ENCODE measurements around the gene HIPK3.

Gene HIPK3

DNA sequence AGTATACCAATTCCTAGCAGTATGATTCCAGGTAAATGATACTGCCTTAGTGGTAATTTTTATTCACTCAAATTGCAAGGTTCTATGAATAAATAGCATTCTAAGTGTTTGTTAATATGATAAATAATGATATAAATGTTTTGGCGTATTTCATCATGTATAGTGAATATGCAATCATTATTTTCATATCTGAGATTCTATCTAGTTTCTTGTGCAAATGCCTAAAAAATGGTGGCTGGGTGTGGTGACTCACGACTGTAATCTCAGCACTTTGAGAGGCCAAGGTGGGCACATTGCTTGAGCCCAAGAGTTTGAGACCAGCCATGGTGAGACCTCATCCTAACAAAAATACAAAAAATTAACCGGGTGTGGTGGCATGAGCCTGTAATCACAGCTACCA is 13.9 kb downstream of the HIPK3 start:
- H3K9ac ChIP-seq, result no peak overlapping the region
- H3K36me3 ChIP-seq, result peaks cover 7% of the 10 kb centered on the region; the same call in 1 of the 2 replicates
- H3K27me3 ChIP-seq, result no peaks in the 10 kb centered on the region
- H3K9me3 ChIP-seq, result peaks cover 4% of the 10 kb centered on the region; the same call in 1 of the 2 replicates
- H3K4me2 ChIP-seq, result no peak overlapping the region
- H4K20me1 ChIP-seq, result peaks cover 94% of the 10 kb centered on the region
- no peak for TF ChIP-seq Cebpa-rat (IDR thresholded peaks at IDR 0.05)
- no peak overlapping the region for H3K27ac ChIP-seq
- peaks cover 13% of the 10 kb centered on the region for H3K4me1 ChIP-seq
- H3K4me3 ChIP-seq, result no peak overlapping the region

DNA sequence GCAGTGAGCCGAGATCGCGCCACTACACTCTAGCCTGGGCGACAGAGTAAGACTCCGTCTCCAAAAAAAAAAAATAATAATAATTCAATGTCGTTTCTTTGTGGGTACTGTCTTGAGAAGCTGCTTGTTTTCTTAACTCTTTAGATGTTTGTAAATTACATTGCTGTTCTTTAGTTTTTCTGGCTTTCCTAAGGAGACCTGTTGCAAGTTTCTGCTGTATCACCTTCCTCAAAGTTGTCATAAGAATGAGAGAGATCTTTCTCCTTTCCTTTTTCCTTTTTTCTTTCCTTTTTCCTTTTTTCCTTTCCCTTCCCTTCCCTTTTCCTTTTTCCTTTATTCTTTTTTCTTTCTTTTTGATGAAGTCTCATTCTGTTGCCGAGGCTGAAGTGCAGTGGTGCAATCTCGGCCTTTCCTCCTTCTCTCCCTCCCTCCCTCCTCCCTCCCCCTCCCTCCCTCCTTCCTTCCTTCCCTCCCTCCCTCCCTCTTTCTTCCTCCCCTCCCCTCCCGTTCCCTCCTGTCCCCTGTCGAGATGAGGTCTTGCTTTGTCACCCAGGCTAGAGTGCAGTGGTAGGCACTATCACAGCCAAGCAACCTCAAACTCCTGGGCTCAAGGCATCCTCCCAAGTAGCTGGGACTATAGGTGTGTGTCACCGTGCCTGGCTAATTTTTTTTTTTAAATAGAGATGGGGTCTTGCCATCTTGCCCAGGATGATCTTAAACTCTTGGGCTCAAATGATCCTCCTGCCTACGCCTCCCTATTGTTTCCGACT is 15.3 kb downstream of the HIPK3 start:
- H3K9me3 ChIP-seq, result peaks cover 4% of the 10 kb centered on the region; the same call in 1 of the 2 replicates
- no peak overlapping the region for H3K27ac ChIP-seq
- H3K36me3 ChIP-seq, result peaks cover 14% of the 10 kb centered on the region; the same call in 1 of the 2 replicates
- no peak overlapping the region for H3K4me2 ChIP-seq
- H3K4me1 ChIP-seq, result no peaks in the 10 kb centered on the region; the same call in 1 of the 2 replicates
- no peak overlapping the region for H3K4me3 ChIP-seq
- peaks cover 94% of the 10 kb centered on the region for H4K20me1 ChIP-seq
- no peak overlapping the region for H3K9ac ChIP-seq
- H3K27me3 ChIP-seq, result no peaks in the 10 kb centered on the region
- TF ChIP-seq Cebpa-rat (IDR thresholded peaks at IDR 0.05), result no peak

DNA sequence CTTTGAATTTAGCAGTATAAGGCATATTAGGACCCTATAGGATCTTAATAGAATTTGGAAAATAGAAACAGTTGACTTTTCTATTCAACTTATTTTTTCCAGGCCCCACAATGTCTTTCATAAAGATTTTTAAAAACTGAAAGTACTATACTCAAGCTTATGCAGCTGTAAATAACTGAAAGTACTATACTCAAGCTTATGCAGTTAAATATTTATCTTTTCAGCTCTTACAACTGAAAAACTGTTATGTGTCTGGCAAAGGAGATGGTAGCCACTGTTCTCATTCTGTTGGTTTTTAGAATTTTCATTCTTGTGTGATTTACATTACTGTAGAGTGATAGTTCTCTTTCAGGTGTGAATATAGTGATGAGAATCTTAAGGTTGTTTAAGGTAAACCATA is 16.5 kb downstream of the HIPK3 start:
- H3K9ac ChIP-seq, result no peak overlapping the region
- no peaks in the 10 kb centered on the region; the same call in 1 of the 2 replicates for H3K4me1 ChIP-seq
- H3K36me3 ChIP-seq, result peaks cover 14% of the 10 kb centered on the region; the same call in 1 of the 2 replicates
- no peak overlapping the region for H3K27ac ChIP-seq
- no peak overlapping the region for H3K4me3 ChIP-seq
- H3K4me2 ChIP-seq, result no peak overlapping the region
- peaks cover 4% of the 10 kb centered on the region; the same call in 1 of the 2 replicates for H3K9me3 ChIP-seq
- TF ChIP-seq Cebpa-rat (IDR thresholded peaks at IDR 0.05), result no peak
- H3K27me3 ChIP-seq, result no peaks in the 10 kb centered on the region
- H4K20me1 ChIP-seq, result peaks cover 87% of the 10 kb centered on the region

DNA sequence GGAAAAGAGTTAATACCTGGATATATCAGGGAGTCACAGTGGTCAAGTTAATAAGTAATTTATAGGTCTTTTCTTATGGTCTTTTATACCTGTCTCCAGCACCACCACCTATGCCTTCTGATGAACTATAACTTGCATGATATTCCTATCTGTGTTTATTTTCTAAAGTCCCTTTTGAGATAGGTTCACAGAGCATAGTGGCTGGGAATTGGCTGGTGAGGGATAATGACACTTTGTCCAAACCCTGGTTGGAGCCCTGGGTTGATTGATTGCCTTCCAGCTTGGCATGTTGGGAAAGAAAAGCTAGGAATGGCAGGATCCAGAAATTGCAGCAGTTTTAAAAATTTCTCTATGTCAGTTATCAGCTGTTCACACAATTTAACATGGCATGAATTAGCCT is 23.2 kb downstream of the HIPK3 start:
- no peak overlapping the region for H3K4me3 ChIP-seq
- H3K9ac ChIP-seq, result no peak overlapping the region
- H3K27ac ChIP-seq, result no peak overlapping the region
- H3K36me3 ChIP-seq, result peaks cover 19% of the 10 kb centered on the region
- H3K27me3 ChIP-seq, result no peaks in the 10 kb centered on the region
- H4K20me1 ChIP-seq, result peaks cover 92% of the 10 kb centered on the region
- peaks cover 3% of the 10 kb centered on the region; the same call in 1 of the 2 replicates for H3K9me3 ChIP-seq
- no peak for TF ChIP-seq Cebpa-rat (IDR thresholded peaks at IDR 0.05)
- no peaks in the 10 kb centered on the region; the same call in 1 of the 2 replicates for H3K4me1 ChIP-seq
- no peak overlapping the region for H3K4me2 ChIP-seq

DNA sequence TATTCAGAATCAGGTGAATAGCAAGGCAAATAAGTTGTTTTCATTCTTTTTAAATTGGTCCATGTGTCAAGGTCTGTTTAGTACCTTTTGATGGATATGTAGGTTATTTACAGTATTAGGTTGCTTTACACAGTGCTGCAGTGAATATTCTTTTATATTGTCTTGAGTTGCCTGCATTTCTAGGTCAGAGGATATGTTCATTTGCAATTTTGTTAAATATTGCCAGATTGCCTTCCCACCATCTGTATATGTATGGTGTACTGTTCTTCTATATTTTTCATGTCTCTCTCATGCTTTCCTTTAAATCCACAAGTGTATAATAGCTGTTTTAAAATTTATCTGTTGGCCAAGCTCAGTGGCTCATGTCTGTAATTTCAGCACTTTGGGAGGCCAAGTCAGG is 24.6 kb downstream of the HIPK3 start:
- peaks cover 92% of the 10 kb centered on the region for H4K20me1 ChIP-seq
- H3K4me1 ChIP-seq, result no peaks in the 10 kb centered on the region; the same call in 1 of the 2 replicates
- H3K27me3 ChIP-seq, result no peaks in the 10 kb centered on the region
- no peak overlapping the region for H3K4me2 ChIP-seq
- no peak overlapping the region for H3K27ac ChIP-seq
- no peak overlapping the region for H3K9ac ChIP-seq
- H3K36me3 ChIP-seq, result peaks cover 21% of the 10 kb centered on the region
- H3K9me3 ChIP-seq, result peaks cover 8% of the 10 kb centered on the region
- H3K4me3 ChIP-seq, result no peak overlapping the region
- no peak for TF ChIP-seq Cebpa-rat (IDR thresholded peaks at IDR 0.05)

DNA sequence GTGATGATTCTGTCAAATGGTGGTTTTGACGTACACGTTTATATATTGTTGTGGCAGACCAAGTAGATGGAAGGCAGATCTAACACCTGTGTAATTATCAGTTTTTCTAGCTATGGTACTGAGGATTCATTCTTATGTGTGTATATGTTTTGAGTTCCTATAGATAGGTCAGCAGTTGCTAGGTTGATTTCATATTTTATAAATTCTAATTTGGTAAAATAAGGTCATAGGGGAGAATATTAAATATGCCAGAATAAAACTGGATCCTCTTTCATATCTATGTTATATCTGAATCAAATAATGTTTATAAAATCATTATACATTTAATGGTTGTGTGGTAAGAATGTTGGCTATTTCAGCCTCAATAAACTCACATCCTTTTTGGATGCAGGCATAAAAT is 27.6 kb downstream of the HIPK3 start:
- Histone ChIP-seq H3K27ac (no peak overlapping the region), H3K36me3 (peaks cover 39% of the 10 kb centered on the region), H3K4me3 (no peak overlapping the region), H3K27me3 (no peaks in the 10 kb centered on the region), H3K9ac (no peak overlapping the region), H3K4me1 (no peaks in the 10 kb centered on the region), H3K4me2 (no peak overlapping the region), H4K20me1 (peaks cover 84% of the 10 kb centered on the region), H3K9me3 (peaks cover 11% of the 10 kb centered on the region)
- TF ChIP-seq Cebpa-rat (IDR thresholded peaks at IDR 0.05), result no peak

DNA sequence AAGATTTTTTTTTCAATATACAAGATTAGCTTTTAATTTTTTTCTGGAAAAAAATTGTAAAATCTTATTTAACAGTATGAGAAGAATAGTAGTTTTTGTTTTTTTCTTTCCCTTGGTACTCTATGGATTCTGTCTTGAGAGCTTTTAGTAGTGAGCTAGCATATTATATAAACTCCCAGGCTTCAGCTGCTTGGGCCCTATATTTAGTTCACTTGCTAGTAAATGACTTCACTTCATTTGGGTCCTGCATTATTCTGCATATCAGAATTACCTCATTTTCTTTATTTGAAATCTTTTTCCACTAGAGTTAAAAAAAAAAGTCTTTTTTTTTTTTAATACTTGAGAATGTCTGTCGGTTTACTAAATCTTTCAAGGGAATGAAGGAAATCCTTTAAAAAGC is 33.1 kb downstream of the HIPK3 start:
- no peak overlapping the region for H3K9ac ChIP-seq
- H4K20me1 ChIP-seq, result peaks cover 49% of the 10 kb centered on the region
- TF ChIP-seq Cebpa-rat (IDR thresholded peaks at IDR 0.05), result no peak
- H3K4me1 ChIP-seq, result no peaks in the 10 kb centered on the region
- H3K9me3 ChIP-seq, result peaks cover 22% of the 10 kb centered on the region
- no peak overlapping the region for H3K27ac ChIP-seq
- no peak overlapping the region for H3K4me3 ChIP-seq
- H3K36me3 ChIP-seq, result peaks cover 52% of the 10 kb centered on the region
- no peak overlapping the region for H3K4me2 ChIP-seq
- no peaks in the 10 kb centered on the region for H3K27me3 ChIP-seq

DNA sequence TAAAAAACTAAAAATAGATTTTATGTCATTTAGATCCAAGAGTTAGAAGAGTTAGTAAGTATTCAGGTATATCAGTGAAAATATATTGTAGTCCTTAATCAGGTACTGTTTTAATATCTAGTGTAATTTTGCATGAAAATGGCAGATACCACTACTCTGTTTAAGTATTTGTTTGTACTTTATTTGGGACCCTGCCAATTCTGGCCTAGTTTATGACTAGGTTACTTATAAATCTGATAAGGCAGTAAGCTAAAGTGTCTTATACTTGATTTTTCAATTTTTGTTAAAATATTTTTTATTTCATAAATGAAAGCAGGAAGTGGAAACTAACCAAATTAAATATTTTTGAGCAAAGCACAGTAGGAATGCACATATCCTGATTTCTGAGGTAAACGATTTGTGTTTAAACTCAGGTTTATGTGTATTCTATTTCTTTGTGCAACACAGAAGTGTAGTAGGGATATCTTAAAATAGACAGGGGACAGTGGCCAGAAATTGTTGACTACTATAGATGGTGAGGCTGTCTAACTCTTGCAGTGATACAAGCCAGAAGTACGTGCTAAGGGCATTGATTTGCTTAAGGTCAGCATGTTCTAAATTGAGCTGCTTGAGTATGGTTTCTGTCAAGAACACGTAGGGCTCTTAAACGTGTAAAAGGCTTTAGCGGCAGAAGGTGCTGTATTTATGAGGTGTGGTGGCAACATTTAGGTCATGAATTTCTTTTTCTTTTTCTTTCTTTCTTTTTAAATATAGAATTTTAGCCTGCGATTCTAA is 34.0 kb downstream of the HIPK3 start:
- TF ChIP-seq Cebpa-rat (IDR thresholded peaks at IDR 0.05), result no peak
- Histone ChIP-seq H3K9ac (no peak overlapping the region), H3K27ac (no peak overlapping the region), H3K4me1 (no peaks in the 10 kb centered on the region), H3K27me3 (no peaks in the 10 kb centered on the region), H4K20me1 (peaks cover 49% of the 10 kb centered on the region), H3K36me3 (peaks cover 60% of the 10 kb centered on the region), H3K4me2 (no peak overlapping the region), H3K9me3 (peaks cover 30% of the 10 kb centered on the region), H3K4me3 (no peak overlapping the region)

DNA sequence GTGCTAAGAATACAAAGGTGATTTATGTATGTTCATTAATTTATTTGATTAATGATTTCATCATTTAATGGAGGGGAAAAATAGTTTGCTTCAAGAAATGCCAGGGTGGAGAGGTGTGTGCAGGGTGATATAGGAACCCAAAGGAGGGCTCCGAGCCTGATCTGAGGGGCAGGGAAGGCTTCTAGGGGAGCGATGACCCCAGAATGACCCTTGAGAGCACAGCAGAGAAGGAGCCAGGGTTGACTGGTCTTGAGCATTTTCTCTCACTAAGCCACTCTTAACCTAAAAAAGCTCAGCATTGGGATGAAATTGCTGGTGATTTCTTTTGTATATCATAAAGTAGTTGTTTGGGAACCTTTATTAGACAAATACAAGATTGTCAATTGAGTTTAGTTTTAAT is 35.1 kb downstream of the HIPK3 start:
- H3K27me3 ChIP-seq, result no peaks in the 10 kb centered on the region
- H3K9me3 ChIP-seq, result peaks cover 34% of the 10 kb centered on the region
- peaks cover 42% of the 10 kb centered on the region for H4K20me1 ChIP-seq
- no peak overlapping the region for H3K9ac ChIP-seq
- no peak overlapping the region for H3K4me3 ChIP-seq
- no peaks in the 10 kb centered on the region for H3K4me1 ChIP-seq
- H3K4me2 ChIP-seq, result no peak overlapping the region
- no peak for TF ChIP-seq Cebpa-rat (IDR thresholded peaks at IDR 0.05)
- no peak overlapping the region for H3K27ac ChIP-seq
- H3K36me3 ChIP-seq, result peaks cover 59% of the 10 kb centered on the region

DNA sequence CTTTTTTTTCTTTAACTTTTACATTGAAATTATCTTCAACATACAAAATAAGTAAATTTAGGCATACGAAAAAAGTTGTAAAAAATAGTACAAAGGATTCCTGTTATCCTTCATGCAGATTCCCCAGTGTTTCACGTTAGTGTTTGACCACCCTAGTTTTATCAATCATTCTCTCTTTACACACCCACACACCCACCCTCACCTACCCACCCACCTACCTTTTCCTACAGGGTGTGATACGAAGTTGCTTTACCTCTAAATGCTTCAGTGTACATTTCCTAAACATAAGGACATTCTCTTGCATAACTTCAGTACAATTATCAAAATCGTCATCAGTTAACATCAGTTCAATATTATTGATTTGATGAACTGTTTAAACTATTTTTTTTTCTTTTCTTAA is 37.0 kb downstream of the HIPK3 start:
- H3K27me3 ChIP-seq, result no peaks in the 10 kb centered on the region
- peaks cover 61% of the 10 kb centered on the region for H3K36me3 ChIP-seq
- TF ChIP-seq Cebpa-rat (IDR thresholded peaks at IDR 0.05), result no peak

More for the DNA sequence above, 37.0 kb downstream of the HIPK3 start:
- peaks cover 49% of the 10 kb centered on the region for H3K9me3 ChIP-seq
- no peak overlapping the region for H3K9ac ChIP-seq
- no peak overlapping the region for H3K27ac ChIP-seq
- no peaks in the 10 kb centered on the region for H3K4me1 ChIP-seq
- no peak overlapping the region for H3K4me3 ChIP-seq
- no peak overlapping the region for H3K4me2 ChIP-seq
- H4K20me1 ChIP-seq, result peaks cover 41% of the 10 kb centered on the region

Data from BLaER1 (cell line).